GM19025 (cell line): Measurements from ENCODE around the gene SERP1.
"Not testable (repeated sequence)": the region's sequence is repeated elsewhere in the genome, so short reads cannot be mapped to it uniquely, and the experiment has no call there.

Experiments
- ATAC-seq: cut with Tn5 transposase; IDR thresholded peaks from one replicate; pipeline ENCODE4 v1.9.1; 2021; ENCODE audit warnings: mild to moderate bottlenecking, low read depth, moderate library complexity; ENCODE audit not compliant: unreplicated experiment

SERP1 gene

GRCh38 chr3:150540297-150540696 is 6.0 kb downstream of the SERP1 start:
- no peak for ATAC-seq

GRCh38 chr3:150538324-150539208 is 7.7 kb downstream of the SERP1 start:
- no peak for ATAC-seq

- no peak for ATAC-seq
These were observed 11.1 kb downstream of the SERP1 start for GRCh38 chr3:150535204-150535603.

- no peak for ATAC-seq
These were observed 14.5 kb downstream of the SERP1 start for GRCh38 chr3:150531775-150532174.

- no peak for ATAC-seq
These were observed 17.9 kb downstream of the SERP1 start for GRCh38 chr3:150528354-150528797.

GRCh38 chr3:150527464-150528255 is 18.6 kb downstream of the SERP1 start:
- no peak for ATAC-seq

GRCh38 chr3:150523538-150523937 is 22.8 kb downstream of the SERP1 start:
- no peak for ATAC-seq

- no peak for ATAC-seq
These were observed 24.8 kb downstream of the SERP1 start for GRCh38 chr3:150521463-150521862.

- ATAC-seq = no peak
These were observed 25.9 kb downstream of the SERP1 start for GRCh38 chr3:150520408-150520807.

GRCh38 chr3:150519026-150519425 is 27.3 kb downstream of the SERP1 start:
- no peak for ATAC-seq

- no peak for ATAC-seq
These were observed 31.1 kb downstream of the SERP1 start for GRCh38 chr3:150515210-150515609.

GRCh38 chr3:150511122-150511821 is 35.0 kb downstream of the SERP1 start:
- ATAC-seq = no peak

GRCh38 chr3:150509780-150510179 is 36.5 kb downstream of the SERP1 start:
- no peak for ATAC-seq

GRCh38 chr3:150508401-150508800 is 37.9 kb downstream of the SERP1 start:
- ATAC-seq = no peak

- ATAC-seq = no peak
These were observed 41.8 kb downstream of the SERP1 start for GRCh38 chr3:150504483-150504882.

GRCh38 chr3:150503402-150504099 is 42.7 kb downstream of the SERP1 start:
- no peak for ATAC-seq

GRCh38 chr3:150500960-150501359 is 45.3 kb downstream of the SERP1 start:
- ATAC-seq = not testable (repeated sequence)

- ATAC-seq = no peak
These were observed 48.3 kb downstream of the SERP1 start for GRCh38 chr3:150497956-150498355.

GRCh38 chr3:150495563-150496168 is 50.6 kb downstream of the SERP1 start:
- no peak for ATAC-seq

GRCh38 chr3:150495149-150495548 is 51.1 kb downstream of the SERP1 start:
- no peak for ATAC-seq
